ENCODE results near the gene LRRC43.

DNA sequence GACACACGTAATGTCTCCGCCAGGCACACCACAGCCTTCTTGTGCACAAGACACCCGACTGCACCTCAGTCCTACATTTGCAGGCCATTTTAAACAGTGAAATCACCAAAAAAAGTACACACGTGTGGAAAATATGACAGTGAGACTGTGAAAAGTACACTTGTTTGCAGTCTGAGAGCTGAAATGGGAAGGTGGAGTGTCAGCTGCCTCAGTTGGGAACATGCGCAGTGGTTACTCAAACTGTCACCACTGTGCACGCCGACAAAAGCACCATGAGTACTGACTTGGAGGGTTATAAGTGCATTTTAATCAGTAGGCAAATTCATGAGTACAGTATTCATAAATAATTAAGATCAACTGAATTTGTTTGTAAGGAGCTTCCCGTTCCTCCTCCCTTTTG lies 67.6 kb downstream of the LRRC43 start:
- no peak for TF ChIP-seq POLR2AphosphoS5 (IDR thresholded peaks at IDR 0.05)
- TF ChIP-seq, protein P1, sequence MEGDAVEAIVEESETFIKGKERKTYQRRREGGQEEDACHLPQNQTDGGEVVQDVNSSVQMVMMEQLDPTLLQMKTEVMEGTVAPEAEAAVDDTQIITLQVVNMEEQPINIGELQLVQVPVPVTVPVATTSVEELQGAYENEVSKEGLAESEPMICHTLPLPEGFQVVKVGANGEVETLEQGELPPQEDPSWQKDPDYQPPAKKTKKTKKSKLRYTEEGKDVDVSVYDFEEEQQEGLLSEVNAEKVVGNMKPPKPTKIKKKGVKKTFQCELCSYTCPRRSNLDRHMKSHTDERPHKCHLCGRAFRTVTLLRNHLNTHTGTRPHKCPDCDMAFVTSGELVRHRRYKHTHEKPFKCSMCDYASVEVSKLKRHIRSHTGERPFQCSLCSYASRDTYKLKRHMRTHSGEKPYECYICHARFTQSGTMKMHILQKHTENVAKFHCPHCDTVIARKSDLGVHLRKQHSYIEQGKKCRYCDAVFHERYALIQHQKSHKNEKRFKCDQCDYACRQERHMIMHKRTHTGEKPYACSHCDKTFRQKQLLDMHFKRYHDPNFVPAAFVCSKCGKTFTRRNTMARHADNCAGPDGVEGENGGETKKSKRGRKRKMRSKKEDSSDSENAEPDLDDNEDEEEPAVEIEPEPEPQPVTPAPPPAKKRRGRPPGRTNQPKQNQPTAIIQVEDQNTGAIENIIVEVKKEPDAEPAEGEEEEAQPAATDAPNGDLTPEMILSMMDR (IDR thresholded peaks at IDR 0.05; ENCODE audit: poor library complexity, severe bottlenecking) = no peak
- TF ChIP-seq EP300 (conservative IDR thresholded peaks at IDR 0.05; ENCODE audit: poor library complexity, severe bottlenecking) = no peak
- no peak for TF ChIP-seq REST (IDR thresholded peaks at IDR 0.05; ENCODE audit: borderline replicate concordance)
- TF ChIP-seq RAD21 (conservative IDR thresholded peaks at IDR 0.05) = no peak
- TF ChIP-seq MXI1 (conservative IDR thresholded peaks at IDR 0.05; ENCODE audit: poor library complexity, severe bottlenecking) = no peak
- TF ChIP-seq TAF1 (IDR thresholded peaks at IDR 0.05; ENCODE audit: low read depth) = no peak

Measured in neural cell (in vitro differentiated cells).